ENCODE results near the gene LRRC28.

LRRC28 gene

DNA sequence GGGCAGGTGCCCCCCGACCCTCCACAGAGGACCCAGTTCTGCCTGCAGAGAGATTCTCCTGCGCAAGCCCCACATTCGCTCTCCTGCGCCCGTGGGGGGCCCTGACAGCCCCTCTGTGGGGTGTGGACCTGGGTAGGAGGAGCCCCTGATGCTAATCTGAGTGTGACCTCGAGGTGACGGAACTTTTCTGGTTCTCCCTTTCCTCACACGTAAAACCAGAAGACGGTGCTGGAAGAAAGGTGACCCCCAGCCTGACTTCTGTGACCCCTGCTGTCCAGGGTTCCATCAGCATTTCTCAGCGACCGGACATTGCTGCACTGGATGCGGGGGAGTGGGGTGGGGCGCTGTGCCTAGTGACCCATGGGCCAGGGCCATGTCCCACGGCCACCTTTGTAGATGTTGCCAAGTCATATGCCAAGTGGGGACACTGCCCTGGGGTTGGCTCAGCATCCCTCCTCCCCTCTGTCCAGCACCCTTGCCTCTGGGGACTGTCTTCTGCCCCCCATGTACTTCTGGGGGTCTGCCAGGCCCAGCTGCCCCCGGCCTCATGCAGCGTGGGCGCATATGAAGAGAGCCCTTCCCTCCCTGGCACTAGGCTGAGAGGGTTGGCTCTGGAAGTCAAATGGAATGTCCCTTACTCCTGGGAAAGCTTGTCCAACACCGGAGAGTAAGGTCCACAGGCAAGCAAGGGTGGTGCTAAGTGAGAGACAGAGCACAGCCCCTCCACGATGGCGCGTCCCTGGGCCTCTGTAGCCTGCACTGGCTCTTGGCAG, 185.4 kb downstream of the LRRC28 start:
- DNase-seq (ENCODE audit: low read depth) = no peak

DNA sequence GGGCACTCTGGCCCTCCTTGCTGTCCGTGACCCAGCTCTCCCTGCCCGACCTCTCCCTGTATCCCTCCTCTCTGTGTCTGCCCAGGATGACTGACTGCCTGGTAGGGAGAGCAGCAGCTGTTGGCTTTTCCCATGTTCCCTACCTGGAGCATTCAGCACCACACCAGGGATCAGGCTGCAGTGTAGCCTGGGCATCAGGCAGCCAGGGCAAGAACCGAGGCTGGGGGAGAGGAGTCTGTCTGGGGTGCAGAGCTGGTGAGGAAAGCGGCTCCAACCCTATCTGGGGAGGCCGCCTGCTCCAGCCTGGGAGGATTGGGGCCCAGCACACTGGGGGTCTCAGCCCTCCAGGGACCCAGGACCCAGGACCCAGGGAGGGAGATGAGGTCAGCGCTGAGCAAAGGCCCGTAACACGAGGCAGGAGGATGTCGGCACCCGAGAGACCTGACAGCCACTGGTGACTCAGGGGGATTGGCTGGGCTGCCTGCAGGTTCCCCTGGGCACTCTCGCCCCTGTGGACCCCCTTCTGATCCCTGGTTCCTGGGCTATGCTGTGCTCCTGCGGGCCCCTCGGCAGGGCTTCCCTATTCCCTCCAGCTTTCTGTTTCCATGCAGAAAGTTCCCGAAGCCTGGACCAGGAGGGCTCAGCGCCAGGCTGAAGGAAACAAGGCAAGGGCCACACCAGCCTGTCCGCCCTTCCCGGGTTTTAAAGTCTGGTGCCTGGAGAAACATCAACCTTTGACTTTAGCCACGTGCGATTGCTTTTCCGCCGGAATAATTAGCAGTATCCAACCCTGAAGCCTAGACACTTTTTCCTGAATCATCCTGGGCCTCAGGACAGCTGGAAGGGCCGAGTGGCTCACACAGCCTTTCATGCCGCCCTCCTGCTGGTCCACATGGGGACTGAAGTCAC, 186.3 kb downstream of the LRRC28 start:
- DNase-seq (ENCODE audit: low read depth) = no peak

GRCh38 chr15:99438224-99438585, 186.9 kb downstream of the LRRC28 start:
- no peak for DNase-seq (ENCODE audit: low read depth)

DNA sequence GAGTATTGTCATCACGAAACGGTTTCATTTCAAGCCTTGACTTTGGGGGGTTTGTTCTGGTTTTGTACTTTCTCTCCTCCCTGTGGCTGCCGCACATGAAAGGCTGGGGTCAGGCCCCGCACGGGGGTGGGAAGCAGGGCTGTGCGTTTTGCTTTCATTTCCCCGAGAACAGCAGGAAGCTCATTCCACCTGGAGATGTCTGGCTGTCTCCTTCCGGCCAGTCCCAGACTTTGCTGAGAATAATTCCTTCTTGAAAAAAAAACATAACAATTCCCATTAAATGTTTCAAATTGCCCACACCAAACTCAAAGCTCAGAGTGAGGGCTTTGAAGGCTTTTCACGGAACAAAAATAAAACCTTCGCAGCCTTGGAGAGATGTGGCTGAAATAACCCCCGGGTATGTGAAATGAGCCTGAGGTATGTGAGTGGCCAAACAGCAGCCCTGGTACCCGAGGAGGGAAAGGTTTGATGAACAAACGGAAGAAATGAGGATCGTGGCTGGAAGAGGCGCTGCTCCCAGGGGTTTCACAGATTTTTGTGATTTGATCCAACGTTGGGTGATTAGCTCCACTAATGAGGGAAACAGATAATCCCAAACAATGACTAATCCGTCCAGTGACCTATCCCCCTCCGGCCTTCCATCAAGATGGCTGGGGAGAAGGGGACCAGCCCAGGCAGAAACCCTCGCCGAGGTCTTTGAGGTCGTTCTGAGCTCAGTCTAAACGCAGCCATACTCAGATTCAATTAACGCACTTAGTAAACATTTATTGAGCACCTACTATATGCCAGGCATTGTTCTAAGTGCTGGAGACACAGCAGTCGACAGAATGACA, 187.6 kb downstream of the LRRC28 start:
- no peak for DNase-seq (ENCODE audit: low read depth)

DNA sequence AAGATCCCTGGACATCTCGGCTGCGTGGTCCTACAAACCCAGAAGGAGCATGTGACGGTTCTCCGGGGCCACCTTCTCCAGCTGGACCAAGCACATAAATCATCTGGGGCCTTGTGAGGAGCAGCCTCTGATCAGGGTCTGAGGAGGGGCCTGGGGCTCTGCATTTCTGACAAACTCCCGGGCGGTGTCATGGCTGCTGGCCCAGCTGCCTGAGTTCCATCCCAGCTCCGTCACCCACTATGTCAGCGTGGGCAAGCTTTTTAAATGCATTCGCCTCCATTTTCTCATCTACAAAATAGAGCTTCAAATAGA, 188.2 kb downstream of the LRRC28 start:
- DNase-seq (ENCODE audit: low read depth) = no peak

GRCh38 chr15:99440029-99440428, 188.7 kb downstream of the LRRC28 start:
- DNase-seq (ENCODE audit: low read depth) = no peak

All from stimulated activated CD8-positive, alpha-beta memory T cell treated with anti-CD3 and anti-CD28 coated beads, Interleukin-12 subunit alpha, Interleukin-12 subunit beta, amount 100 ng/mL, for 4 hours (primary cell).